GM19239 (cell line): ENCODE measurements around the gene DAZAP2.
"Not testable (repeated sequence)": the region's sequence is repeated elsewhere in the genome, so short reads cannot be mapped to it uniquely, and the experiment has no call there.

Source experiments
- DNase-seq: peaks from one replicate; pipeline ENCODE4 v3.0.0; 2011; ENCODE audit warnings: low spot score; ENCODE audit not compliant: insufficient read length
- FAIRE-seq: peaks from 2 replicates; lab custom pipeline; 2011; peaks lifted over from hg19 to GRCh38; lab: Jason Lieb, UNC

The DAZAP2 gene

GRCh38 chr12:51291603-51292513 lies 53.2 kb downstream of the DAZAP2 start:
- DNase-seq, FAIRE-seq: not testable (repeated sequence)
